ENCODE measurements around the gene SMG1.
"Not testable (repeated sequence)": the region's sequence is repeated elsewhere in the genome, so short reads cannot be mapped to it uniquely, and the experiment has no call there.

DNA sequence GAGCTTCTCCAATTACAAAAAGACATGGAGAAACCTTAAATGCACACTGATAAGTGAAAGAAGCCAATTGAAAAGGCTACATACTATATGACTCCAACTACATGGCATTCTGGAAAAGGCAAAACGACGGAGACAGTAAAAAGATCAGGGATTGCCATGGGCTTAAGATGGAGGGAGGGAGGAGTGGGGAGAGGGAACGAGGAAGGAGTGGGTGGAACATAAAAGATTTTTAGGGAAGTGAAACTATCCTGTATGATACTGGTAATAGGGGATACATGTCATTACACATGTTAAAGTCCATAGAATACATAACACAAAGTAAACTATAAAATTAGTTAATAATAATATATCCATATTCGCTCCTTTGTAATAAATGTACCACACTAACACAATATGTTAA, 48.9 kb downstream of the SMG1 start:
- TF ChIP-seq, protein P1, sequence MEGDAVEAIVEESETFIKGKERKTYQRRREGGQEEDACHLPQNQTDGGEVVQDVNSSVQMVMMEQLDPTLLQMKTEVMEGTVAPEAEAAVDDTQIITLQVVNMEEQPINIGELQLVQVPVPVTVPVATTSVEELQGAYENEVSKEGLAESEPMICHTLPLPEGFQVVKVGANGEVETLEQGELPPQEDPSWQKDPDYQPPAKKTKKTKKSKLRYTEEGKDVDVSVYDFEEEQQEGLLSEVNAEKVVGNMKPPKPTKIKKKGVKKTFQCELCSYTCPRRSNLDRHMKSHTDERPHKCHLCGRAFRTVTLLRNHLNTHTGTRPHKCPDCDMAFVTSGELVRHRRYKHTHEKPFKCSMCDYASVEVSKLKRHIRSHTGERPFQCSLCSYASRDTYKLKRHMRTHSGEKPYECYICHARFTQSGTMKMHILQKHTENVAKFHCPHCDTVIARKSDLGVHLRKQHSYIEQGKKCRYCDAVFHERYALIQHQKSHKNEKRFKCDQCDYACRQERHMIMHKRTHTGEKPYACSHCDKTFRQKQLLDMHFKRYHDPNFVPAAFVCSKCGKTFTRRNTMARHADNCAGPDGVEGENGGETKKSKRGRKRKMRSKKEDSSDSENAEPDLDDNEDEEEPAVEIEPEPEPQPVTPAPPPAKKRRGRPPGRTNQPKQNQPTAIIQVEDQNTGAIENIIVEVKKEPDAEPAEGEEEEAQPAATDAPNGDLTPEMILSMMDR (IDR thresholded peaks at IDR 0.05; ENCODE audit: low read depth, low read length, missing input control) = not testable (repeated sequence)
- TF ChIP-seq RAD21 (IDR thresholded peaks at IDR 0.05) = not testable (repeated sequence)
